ENCODE results near the gene AKR1B1. TPM values are rescaled to one million over a fixed set of nuclear protein-coding genes. Genes with fewer than 3 reads are reported as not detected.

The AKR1B1 gene
- total and polyA plus RNA-seq, 2 of the 4 experiments (the other 2 are of a cell fraction): 90.9 to 201 TPM

DNA sequence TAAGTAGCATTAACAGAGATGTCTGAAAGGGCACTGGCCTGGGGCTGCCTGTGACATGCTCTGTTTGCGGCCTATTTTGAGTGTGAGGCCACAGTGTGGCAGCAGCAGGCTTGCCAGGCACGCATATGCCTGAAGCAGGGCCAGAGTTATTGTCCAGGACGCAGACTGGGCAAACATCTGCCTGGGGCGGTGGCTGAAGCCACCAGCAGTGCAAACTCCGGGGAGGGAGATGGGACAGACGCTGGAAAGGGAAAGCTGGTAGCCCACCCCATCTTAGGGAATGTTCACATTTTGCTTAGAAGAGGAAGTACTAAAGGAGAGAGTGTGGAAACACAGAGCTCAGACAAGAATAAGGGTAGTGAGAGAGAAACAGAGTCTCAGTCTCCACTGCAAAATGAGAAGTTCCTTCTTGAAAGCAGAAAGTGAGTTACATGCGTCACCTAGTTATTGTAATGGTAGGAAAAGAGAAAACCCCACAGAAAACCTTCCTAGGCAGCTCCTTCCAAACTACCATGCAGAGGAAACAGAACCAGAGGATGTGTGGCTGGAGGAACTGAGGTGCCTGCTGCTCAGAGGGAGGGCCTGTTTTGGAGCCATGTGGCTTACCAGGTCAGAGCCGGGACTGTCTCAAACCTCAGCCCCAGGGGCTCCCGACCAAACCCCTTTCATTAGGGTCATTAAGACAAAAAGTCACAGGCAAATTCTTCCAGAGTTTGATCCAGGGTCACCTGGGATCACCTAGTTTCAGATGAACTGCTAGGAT, 14.5 kb downstream of the AKR1B1 start (continued):
- TF ChIP-seq FOS (IDR thresholded peaks at IDR 0.05; ENCODE audit: low read depth, low read length): no peak

DNA sequence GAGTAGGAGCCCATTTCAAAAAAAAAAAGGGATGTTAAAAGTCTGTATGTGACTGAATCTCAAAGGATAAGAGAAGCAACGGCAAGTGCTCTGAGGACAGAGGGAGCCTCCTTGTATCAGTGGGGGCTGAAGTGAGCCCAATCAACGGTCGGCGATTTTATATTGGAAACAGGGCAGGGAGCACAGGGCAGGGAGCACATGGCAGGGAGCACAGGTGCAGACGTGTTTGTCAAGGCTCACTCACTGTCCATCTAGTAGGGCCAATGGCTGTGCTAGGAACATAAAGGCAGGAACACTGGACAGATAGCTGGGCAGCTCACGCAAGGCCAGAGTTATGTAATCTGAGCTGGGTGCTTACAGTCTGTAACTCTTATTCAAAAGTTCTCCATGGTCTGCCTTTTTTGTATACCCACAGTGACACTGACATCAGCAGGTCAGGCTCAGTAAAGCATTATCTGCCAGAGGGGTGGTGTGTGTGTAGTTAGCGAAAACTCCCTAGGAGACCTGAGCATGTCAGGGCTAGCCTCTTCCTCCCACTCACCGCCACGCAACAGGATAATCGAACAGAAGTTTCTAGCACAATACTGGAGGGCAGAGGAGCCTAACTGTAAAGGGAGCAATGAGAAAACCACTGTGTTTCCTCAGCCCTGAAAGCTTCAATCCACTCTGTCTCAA, 15.4 kb downstream of the AKR1B1 start:
- dilution Hi-C loops (cut with HindIII; ENCODE audit: low sequenced_read_pairs, unreplicated experiment) (no loop called here), in situ Hi-C loops (cut with MboI; ENCODE audit: low sequenced_read_pairs) (loop anchor here (5.0 kb wide), 1 partner anchor 169 kb away; no protein-coding TSS in a partner anchor), intact Hi-C loops (cut with micrococcal nuclease) (no loop called here)
- Histone ChIP-seq H2BK15ac (ENCODE audit: low read depth, low read length) (no peak overlapping the region), H2AK9ac (replicated peaks; ENCODE audit: low read depth, low read length, poor library complexity) (no peak overlapping the region), H3K9ac (ENCODE audit: low read depth, low read length) (no peak overlapping the region), H2BK120ac (ENCODE audit: low read depth, low read length) (no peak overlapping the region), H4K8ac (ENCODE audit: low read depth in 2 of 2, low read length in 2 of 2) (no peak overlapping the region), H3K27me3 (ENCODE audit: control insufficient read depth, insufficient read depth, low read length) (no peaks in the 10 kb centered on the region), H4K91ac (ENCODE audit: insufficient read depth, low read depth, low read length) (no peak overlapping the region), H3K56ac (ENCODE audit: extremely low read depth, insufficient read depth, low read length) (no peak overlapping the region), H3K9me3 (ENCODE audit: control insufficient read depth, insufficient read depth, low read length) (peaks cover 4% of the 10 kb centered on the region), H3K27ac (ENCODE audit: insufficient read depth, low read length) (no peak overlapping the region), H2BK20ac (ENCODE audit: low read depth, low read length) (no peak overlapping the region), H4K20me1 (ENCODE audit: insufficient read depth, low read length) (no peaks in the 10 kb centered on the region), H3K4me2 (ENCODE audit: low read depth, low read length) (no peak overlapping the region), H3K4me3 (ENCODE audit: insufficient read depth, low read depth, low read length) (no peak overlapping the region), H3K23ac (ENCODE audit: low read depth, low read length) (no peak overlapping the region), H3K14ac (replicated peaks; ENCODE audit: low read depth, low read length) (no peak overlapping the region), H3K9me1 (ENCODE audit: insufficient read depth, low read length) (peaks cover 15% of the 10 kb centered on the region), H4K5ac (ENCODE audit: low read depth, low read length) (no peak overlapping the region), H2AFZ (replicated peaks; ENCODE audit: low read length, poor library complexity) (no peak overlapping the region), H3K4ac (ENCODE audit: low read depth, low read length) (no peak overlapping the region), H3K36me3 (ENCODE audit: control insufficient read depth, insufficient read depth, low read length) (peaks cover 69% of the 10 kb centered on the region), H2BK5ac (ENCODE audit: low read depth, low read length, poor library complexity, severe bottlenecking) (no peak overlapping the region), H2AK5ac (ENCODE audit: low read depth, low read length) (no peak overlapping the region), H3K4me1 (ENCODE audit: control insufficient read depth, insufficient read depth, low read length) (peaks cover 7% of the 10 kb centered on the region), H3K79me1 (ENCODE audit: low read depth in 1 of 2, low read length in 2 of 2) (peaks cover 9 to 13% of the 10 kb centered on the region in 2 experiments; a peak in 2 of 4 replicates), H3K18ac (ENCODE audit: low read depth, low read length) (no peak overlapping the region)
- CTCF ChIA-PET: interaction anchor here (0.7 to 1.9 kb wide), 3 partner anchors 11 to 141 kb away, joined by 3 to 7 read pairs (median 3); partner anchors contain the start of gene AKR1B1
- WGBS, 2 experiments (ENCODE audit: extremely low coverage in 2 of 2, insufficient read length in 1 of 2): 100% methylated on average over 5 of the region's 10 CpGs; no CpG with 5 or more reads in 1 of the 2 experiments
- TF ChIP-seq MAFK (IDR thresholded peaks at IDR 0.05; ENCODE audit: low read depth, low read length): no peak
- ATAC-seq (ENCODE audit: low read depth) (no peak; the same call in 1 of the 2 replicates), DNase-seq (no peak)
- BruUV-seq (replicated peaks): no TSS peak
- POLR2A ChIA-PET (ENCODE audit: unreplicated experiment): interaction anchor here (0.6 kb wide), 1 partner anchor 13 kb away, joined by 4 read pairs; no protein-coding TSS in a partner anchor

Measured in IMR-90 (cell line).